ENCODE data around the gene GNAT3. TPM values are rescaled to one million over a fixed set of nuclear protein-coding genes. Genes with fewer than 3 reads are reported as not detected.

GNAT3 gene
- total and polyA plus RNA-seq, 4 experiments from 2014 or later: not detected

GRCh38 chr7:80488406-80488805, 23.5 kb downstream of the GNAT3 start:
- H3K4me1 Mint-ChIP-seq: no peaks in the 10 kb centered on the region

GRCh38 chr7:80485721-80486120, 26.1 kb downstream of the GNAT3 start:
- no peak for DNase-seq
- CTCF ChIA-PET (ENCODE audit: partially characterized antibody): no interaction called here
- no peaks in the 10 kb centered on the region for H3K27me3 ChIP-seq (ENCODE audit: insufficient read depth, low read length)
- no peaks in the 10 kb centered on the region for H3K27me3 Mint-ChIP-seq
- H3K36me3 ChIP-seq (ENCODE audit: insufficient read depth, low read length): no peaks in the 10 kb centered on the region
- H3K27ac ChIP-seq (ENCODE audit: low read depth, low read length): no peak overlapping the region
- H3K36me3 Mint-ChIP-seq: no peaks in the 10 kb centered on the region
- H3K27ac Mint-ChIP-seq: no peak overlapping the region
- H3K9me3 ChIP-seq (ENCODE audit: control insufficient read depth in 1 of 2, low read length in 2 of 2): no peaks in the 10 kb centered on the region
- intact Hi-C loops (cut with micrococcal nuclease): no loop called here
- peaks cover 0 to 12% (median 4%) of the 10 kb centered on the region in 8 donors for H3K9me3 Mint-ChIP-seq
- POLR2A ChIA-PET (ENCODE audit: partially characterized antibody): no interaction called here
- no peak overlapping the region for H3K4me3 Mint-ChIP-seq
- H3K4me1 ChIP-seq (ENCODE audit: insufficient read depth, low read length): no peaks in the 10 kb centered on the region
- H3K4me3 ChIP-seq (ENCODE audit: low read length in 2 of 2): no peak overlapping the region
- no peaks in the 10 kb centered on the region for H3K4me1 Mint-ChIP-seq

More at GRCh38 chr7:80488406-80488805, 23.5 kb downstream of the GNAT3 start:
- ChIA-PET CTCF (ENCODE audit: partially characterized antibody) (no interaction called here), POLR2A (ENCODE audit: partially characterized antibody) (no interaction called here)
- Mint-ChIP-seq H3K36me3 (no peaks in the 10 kb centered on the region), H3K27ac (no peak overlapping the region), H3K4me3 (no peak overlapping the region), H3K27me3 (no peaks in the 10 kb centered on the region), H3K9me3 (peaks cover 1 to 21% (median 6%) of the 10 kb centered on the region in 8 donors)
- Histone ChIP-seq H3K27ac (ENCODE audit: low read depth, low read length) (no peak overlapping the region), H3K27me3 (ENCODE audit: insufficient read depth, low read length) (no peaks in the 10 kb centered on the region), H3K4me1 (ENCODE audit: insufficient read depth, low read length) (no peaks in the 10 kb centered on the region), H3K36me3 (ENCODE audit: insufficient read depth, low read length) (no peaks in the 10 kb centered on the region), H3K9me3 (ENCODE audit: control insufficient read depth in 1 of 2, low read length in 2 of 2) (no peaks in the 10 kb centered on the region), H3K4me3 (ENCODE audit: low read length in 2 of 2) (no peak overlapping the region)
- intact Hi-C loops (cut with micrococcal nuclease): no loop called here
- DNase-seq: no peak

- CTCF ChIA-PET (ENCODE audit: partially characterized antibody): no interaction called here
- H3K27me3 ChIP-seq (ENCODE audit: insufficient read depth, low read length): no peaks in the 10 kb centered on the region
- Mint-ChIP-seq H3K27me3 (no peaks in the 10 kb centered on the region), H3K9me3 (peaks cover 0 to 8% (median 3%) of the 10 kb centered on the region in 8 donors), H3K4me3 (no peak overlapping the region), H3K36me3 (no peaks in the 10 kb centered on the region), H3K4me1 (no peaks in the 10 kb centered on the region), H3K27ac (no peak overlapping the region)
- H3K27ac ChIP-seq (ENCODE audit: low read depth, low read length): no peak overlapping the region
- intact Hi-C loops (cut with micrococcal nuclease): no loop called here
- no peak for DNase-seq
- H3K4me3 ChIP-seq (ENCODE audit: low read length in 2 of 2): no peak overlapping the region
- no peaks in the 10 kb centered on the region for H3K36me3 ChIP-seq (ENCODE audit: insufficient read depth, low read length)
- H3K9me3 ChIP-seq (ENCODE audit: control insufficient read depth in 1 of 2, low read length in 2 of 2): no peaks in the 10 kb centered on the region
- POLR2A ChIA-PET (ENCODE audit: partially characterized antibody): no interaction called here
- no peaks in the 10 kb centered on the region for H3K4me1 ChIP-seq (ENCODE audit: insufficient read depth, low read length)
Measured at GRCh38 chr7:80482950-80483349, 28.9 kb downstream of the GNAT3 start.

GRCh38 chr7:80481196-80481884, 30.5 kb downstream of the GNAT3 start:
- H3K36me3 Mint-ChIP-seq: no peaks in the 10 kb centered on the region
- no peak overlapping the region for H3K4me3 Mint-ChIP-seq
- DNase-seq: no peak
- H3K9me3 Mint-ChIP-seq: peaks cover 0 to 8% (median 3%) of the 10 kb centered on the region in 8 donors
- POLR2A ChIA-PET (ENCODE audit: partially characterized antibody): no interaction called here
- H3K4me1 Mint-ChIP-seq: no peaks in the 10 kb centered on the region
- no peaks in the 10 kb centered on the region for H3K4me1 ChIP-seq (ENCODE audit: insufficient read depth, low read length)
- CTCF ChIA-PET (ENCODE audit: partially characterized antibody): no interaction called here
- no peaks in the 10 kb centered on the region for H3K36me3 ChIP-seq (ENCODE audit: insufficient read depth, low read length)
- H3K9me3 ChIP-seq (ENCODE audit: control insufficient read depth in 1 of 2, low read length in 2 of 2): no peaks in the 10 kb centered on the region
- H3K27ac Mint-ChIP-seq: no peak overlapping the region
- H3K4me3 ChIP-seq (ENCODE audit: low read length in 2 of 2): no peak overlapping the region
- no peaks in the 10 kb centered on the region for H3K27me3 ChIP-seq (ENCODE audit: insufficient read depth, low read length)
- H3K27ac ChIP-seq (ENCODE audit: low read depth, low read length): no peak overlapping the region
- H3K27me3 Mint-ChIP-seq: no peaks in the 10 kb centered on the region
- intact Hi-C loops (cut with micrococcal nuclease): no loop called here

- CTCF ChIA-PET (ENCODE audit: partially characterized antibody): no interaction called here
- Histone ChIP-seq H3K9me3 (ENCODE audit: control insufficient read depth in 1 of 2, low read length in 2 of 2) (no peaks in the 10 kb centered on the region), H3K27me3 (ENCODE audit: insufficient read depth, low read length) (no peaks in the 10 kb centered on the region), H3K4me1 (ENCODE audit: insufficient read depth, low read length) (no peaks in the 10 kb centered on the region), H3K4me3 (ENCODE audit: low read length in 2 of 2) (no peak overlapping the region), H3K36me3 (ENCODE audit: insufficient read depth, low read length) (no peaks in the 10 kb centered on the region), H3K27ac (ENCODE audit: low read depth, low read length) (no peak overlapping the region)
- Mint-ChIP-seq H3K4me3 (no peak overlapping the region), H3K9me3 (peaks cover 0 to 8% (median 3%) of the 10 kb centered on the region in 8 donors), H3K36me3 (no peaks in the 10 kb centered on the region), H3K4me1 (no peaks in the 10 kb centered on the region), H3K27ac (no peak overlapping the region), H3K27me3 (no peaks in the 10 kb centered on the region)
- intact Hi-C loops (cut with micrococcal nuclease): no loop called here
- POLR2A ChIA-PET (ENCODE audit: partially characterized antibody): no interaction called here
- DNase-seq: no peak
Measured at GRCh38 chr7:80480566-80480965, 31.3 kb downstream of the GNAT3 start.

- Mint-ChIP-seq H3K27me3 (no peaks in the 10 kb centered on the region), H3K9me3 (peaks cover 0 to 7% (median 2%) of the 10 kb centered on the region in 8 donors), H3K4me1 (no peaks in the 10 kb centered on the region), H3K27ac (no peak overlapping the region), H3K4me3 (no peak overlapping the region), H3K36me3 (no peaks in the 10 kb centered on the region)
- Histone ChIP-seq H3K4me3 (ENCODE audit: low read length in 2 of 2) (no peak overlapping the region), H3K27me3 (ENCODE audit: insufficient read depth, low read length) (no peaks in the 10 kb centered on the region), H3K27ac (ENCODE audit: low read depth, low read length) (no peak overlapping the region), H3K36me3 (ENCODE audit: insufficient read depth, low read length) (no peaks in the 10 kb centered on the region), H3K9me3 (ENCODE audit: control insufficient read depth in 1 of 2, low read length in 2 of 2) (no peaks in the 10 kb centered on the region), H3K4me1 (ENCODE audit: insufficient read depth, low read length) (no peaks in the 10 kb centered on the region)
- DNase-seq: no peak
- CTCF ChIA-PET (ENCODE audit: partially characterized antibody): no interaction called here
- intact Hi-C loops (cut with micrococcal nuclease): no loop called here
- POLR2A ChIA-PET (ENCODE audit: partially characterized antibody): no interaction called here
Measured at GRCh38 chr7:80478683-80479082, 33.2 kb downstream of the GNAT3 start.

- Mint-ChIP-seq H3K4me3 (no peak overlapping the region), H3K27ac (no peak overlapping the region), H3K27me3 (no peaks in the 10 kb centered on the region), H3K36me3 (no peaks in the 10 kb centered on the region), H3K4me1 (no peaks in the 10 kb centered on the region), H3K9me3 (peaks cover 0 to 8% (median 5%) of the 10 kb centered on the region in 8 donors)
- H3K4me1 ChIP-seq (ENCODE audit: insufficient read depth, low read length): no peaks in the 10 kb centered on the region
- POLR2A ChIA-PET (ENCODE audit: partially characterized antibody): no interaction called here
- H3K27me3 ChIP-seq (ENCODE audit: insufficient read depth, low read length): no peaks in the 10 kb centered on the region
- no peaks in the 10 kb centered on the region for H3K9me3 ChIP-seq (ENCODE audit: control insufficient read depth in 1 of 2, low read length in 2 of 2)
- CTCF ChIA-PET (ENCODE audit: partially characterized antibody): no interaction called here
- no peak overlapping the region for H3K4me3 ChIP-seq (ENCODE audit: low read length in 2 of 2)
- no peak overlapping the region for H3K27ac ChIP-seq (ENCODE audit: low read depth, low read length)
- H3K36me3 ChIP-seq (ENCODE audit: insufficient read depth, low read length): no peaks in the 10 kb centered on the region
- intact Hi-C loops (cut with micrococcal nuclease): no loop called here
- no peak for DNase-seq
Measured at GRCh38 chr7:80476035-80476434, 35.8 kb downstream of the GNAT3 start.

GRCh38 chr7:80475383-80475782, 36.5 kb downstream of the GNAT3 start:
- Histone ChIP-seq H3K36me3 (ENCODE audit: insufficient read depth, low read length) (no peaks in the 10 kb centered on the region), H3K27me3 (ENCODE audit: insufficient read depth, low read length) (no peaks in the 10 kb centered on the region), H3K4me3 (ENCODE audit: low read length in 2 of 2) (no peak overlapping the region), H3K4me1 (ENCODE audit: insufficient read depth, low read length) (no peaks in the 10 kb centered on the region), H3K9me3 (ENCODE audit: control insufficient read depth in 1 of 2, low read length in 2 of 2) (no peaks in the 10 kb centered on the region), H3K27ac (ENCODE audit: low read depth, low read length) (no peak overlapping the region)
- Mint-ChIP-seq H3K4me3 (no peak overlapping the region), H3K27ac (no peak overlapping the region), H3K36me3 (no peaks in the 10 kb centered on the region), H3K9me3 (peaks cover 0 to 8% (median 5%) of the 10 kb centered on the region in 8 donors), H3K4me1 (no peaks in the 10 kb centered on the region), H3K27me3 (no peaks in the 10 kb centered on the region)
- intact Hi-C loops (cut with micrococcal nuclease): no loop called here
- CTCF ChIA-PET (ENCODE audit: partially characterized antibody): no interaction called here
- POLR2A ChIA-PET (ENCODE audit: partially characterized antibody): no interaction called here
- DNase-seq: no peak
